ENCODE results near the gene POLR3C.

- TF ChIP-seq, protein P1, sequence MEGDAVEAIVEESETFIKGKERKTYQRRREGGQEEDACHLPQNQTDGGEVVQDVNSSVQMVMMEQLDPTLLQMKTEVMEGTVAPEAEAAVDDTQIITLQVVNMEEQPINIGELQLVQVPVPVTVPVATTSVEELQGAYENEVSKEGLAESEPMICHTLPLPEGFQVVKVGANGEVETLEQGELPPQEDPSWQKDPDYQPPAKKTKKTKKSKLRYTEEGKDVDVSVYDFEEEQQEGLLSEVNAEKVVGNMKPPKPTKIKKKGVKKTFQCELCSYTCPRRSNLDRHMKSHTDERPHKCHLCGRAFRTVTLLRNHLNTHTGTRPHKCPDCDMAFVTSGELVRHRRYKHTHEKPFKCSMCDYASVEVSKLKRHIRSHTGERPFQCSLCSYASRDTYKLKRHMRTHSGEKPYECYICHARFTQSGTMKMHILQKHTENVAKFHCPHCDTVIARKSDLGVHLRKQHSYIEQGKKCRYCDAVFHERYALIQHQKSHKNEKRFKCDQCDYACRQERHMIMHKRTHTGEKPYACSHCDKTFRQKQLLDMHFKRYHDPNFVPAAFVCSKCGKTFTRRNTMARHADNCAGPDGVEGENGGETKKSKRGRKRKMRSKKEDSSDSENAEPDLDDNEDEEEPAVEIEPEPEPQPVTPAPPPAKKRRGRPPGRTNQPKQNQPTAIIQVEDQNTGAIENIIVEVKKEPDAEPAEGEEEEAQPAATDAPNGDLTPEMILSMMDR (IDR thresholded peaks at IDR 0.05) = no peak
- no peak for TF ChIP-seq POLR2A (IDR thresholded peaks at IDR 0.05)
- no peak for TF ChIP-seq POLR2AphosphoS5 (IDR thresholded peaks at IDR 0.05)
- no peak for TF ChIP-seq EP300 (IDR thresholded peaks at IDR 0.05)
Observed at GRCh38 chr1:145806844-145807243, 17.2 kb upstream of the POLR3C start.
